Epithelial cell of esophagus (primary cell): ENCODE measurements around the gene PSMB7.

Experiments
- DNase-seq: peaks from one replicate; pipeline ENCODE4 v3.0.0; 2010; ENCODE audit warnings: low read depth
- H3K4me3 ChIP-seq: 2 replicates; pipeline ENCODE4 v1.5.1; 2011; ENCODE audit warnings: mild to moderate bottlenecking, low read length, control low read depth
- TF ChIP-seq, protein P1 (sequence below): IDR thresholded peaks from 2 replicates; pipeline ENCODE4 v1.5.1; 2011; ENCODE audit warnings: low read depth, mild to moderate bottlenecking, low read length, control low read depth, inconsistent platforms; ENCODE audit not compliant: insufficient read depth; ENCODE audit errors: missing control alignments

The PSMB7 gene

DNA sequence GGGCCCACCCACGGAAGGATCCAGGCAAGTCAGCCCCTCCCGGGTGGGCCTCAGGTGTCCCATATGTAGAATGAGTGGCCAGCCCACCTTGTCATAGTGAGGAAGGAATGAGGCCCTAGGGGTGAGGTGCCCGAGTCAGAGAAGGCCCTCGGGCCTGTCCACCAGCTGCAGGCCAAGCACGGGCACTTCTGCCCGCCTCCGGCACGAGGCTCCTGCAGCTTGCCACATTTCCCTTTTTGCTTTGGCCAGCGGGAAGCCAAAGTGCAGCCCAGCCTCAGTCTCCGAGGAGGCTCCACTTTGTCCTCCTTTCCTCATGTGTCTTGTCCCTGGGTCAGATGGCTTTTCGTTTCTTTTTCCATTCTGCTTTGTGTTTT lies 72.9 kb downstream of the PSMB7 start:
- TF ChIP-seq, protein P1, sequence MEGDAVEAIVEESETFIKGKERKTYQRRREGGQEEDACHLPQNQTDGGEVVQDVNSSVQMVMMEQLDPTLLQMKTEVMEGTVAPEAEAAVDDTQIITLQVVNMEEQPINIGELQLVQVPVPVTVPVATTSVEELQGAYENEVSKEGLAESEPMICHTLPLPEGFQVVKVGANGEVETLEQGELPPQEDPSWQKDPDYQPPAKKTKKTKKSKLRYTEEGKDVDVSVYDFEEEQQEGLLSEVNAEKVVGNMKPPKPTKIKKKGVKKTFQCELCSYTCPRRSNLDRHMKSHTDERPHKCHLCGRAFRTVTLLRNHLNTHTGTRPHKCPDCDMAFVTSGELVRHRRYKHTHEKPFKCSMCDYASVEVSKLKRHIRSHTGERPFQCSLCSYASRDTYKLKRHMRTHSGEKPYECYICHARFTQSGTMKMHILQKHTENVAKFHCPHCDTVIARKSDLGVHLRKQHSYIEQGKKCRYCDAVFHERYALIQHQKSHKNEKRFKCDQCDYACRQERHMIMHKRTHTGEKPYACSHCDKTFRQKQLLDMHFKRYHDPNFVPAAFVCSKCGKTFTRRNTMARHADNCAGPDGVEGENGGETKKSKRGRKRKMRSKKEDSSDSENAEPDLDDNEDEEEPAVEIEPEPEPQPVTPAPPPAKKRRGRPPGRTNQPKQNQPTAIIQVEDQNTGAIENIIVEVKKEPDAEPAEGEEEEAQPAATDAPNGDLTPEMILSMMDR, result no peak
- H3K4me3 ChIP-seq, result no peak overlapping the region
- no peak for DNase-seq

DNA sequence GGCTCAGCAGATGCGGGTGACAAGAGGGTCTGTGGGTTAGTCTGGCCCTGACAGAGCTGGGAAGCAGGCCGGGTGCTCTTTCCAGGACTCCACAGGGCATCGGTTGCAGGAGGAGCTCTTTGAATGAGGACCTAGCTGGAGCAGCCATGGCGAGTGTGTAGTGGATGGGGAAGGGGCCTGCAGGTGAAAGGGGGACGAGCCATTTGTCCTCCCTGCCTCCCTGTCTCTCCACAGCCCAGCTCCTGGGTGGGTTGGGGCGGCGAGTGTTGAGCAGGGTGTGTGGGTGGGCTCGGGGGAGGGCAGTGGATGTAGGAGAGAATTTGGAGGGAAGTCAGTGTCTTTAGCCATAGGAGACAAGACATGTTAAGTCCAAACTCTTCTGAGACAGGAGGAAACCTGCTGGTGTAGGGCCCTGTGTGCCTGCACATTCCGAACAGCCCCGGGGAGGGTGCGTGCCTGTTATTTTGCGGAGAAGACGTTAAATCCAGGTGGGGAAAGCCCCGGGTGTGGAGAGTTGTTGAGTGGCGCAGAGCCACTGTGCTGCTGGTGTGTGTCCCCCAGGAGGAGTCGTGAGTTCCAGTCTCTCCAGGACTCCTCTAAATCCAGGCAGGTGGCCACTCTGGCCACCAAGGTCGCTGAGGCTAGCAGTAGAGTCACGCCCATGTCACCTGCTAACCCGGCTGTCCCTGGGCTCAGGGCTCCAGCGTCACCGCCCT lies 73.6 kb downstream of the PSMB7 start:
- no peak for DNase-seq
- no peak overlapping the region for H3K4me3 ChIP-seq
- TF ChIP-seq, protein P1, result no peak

DNA sequence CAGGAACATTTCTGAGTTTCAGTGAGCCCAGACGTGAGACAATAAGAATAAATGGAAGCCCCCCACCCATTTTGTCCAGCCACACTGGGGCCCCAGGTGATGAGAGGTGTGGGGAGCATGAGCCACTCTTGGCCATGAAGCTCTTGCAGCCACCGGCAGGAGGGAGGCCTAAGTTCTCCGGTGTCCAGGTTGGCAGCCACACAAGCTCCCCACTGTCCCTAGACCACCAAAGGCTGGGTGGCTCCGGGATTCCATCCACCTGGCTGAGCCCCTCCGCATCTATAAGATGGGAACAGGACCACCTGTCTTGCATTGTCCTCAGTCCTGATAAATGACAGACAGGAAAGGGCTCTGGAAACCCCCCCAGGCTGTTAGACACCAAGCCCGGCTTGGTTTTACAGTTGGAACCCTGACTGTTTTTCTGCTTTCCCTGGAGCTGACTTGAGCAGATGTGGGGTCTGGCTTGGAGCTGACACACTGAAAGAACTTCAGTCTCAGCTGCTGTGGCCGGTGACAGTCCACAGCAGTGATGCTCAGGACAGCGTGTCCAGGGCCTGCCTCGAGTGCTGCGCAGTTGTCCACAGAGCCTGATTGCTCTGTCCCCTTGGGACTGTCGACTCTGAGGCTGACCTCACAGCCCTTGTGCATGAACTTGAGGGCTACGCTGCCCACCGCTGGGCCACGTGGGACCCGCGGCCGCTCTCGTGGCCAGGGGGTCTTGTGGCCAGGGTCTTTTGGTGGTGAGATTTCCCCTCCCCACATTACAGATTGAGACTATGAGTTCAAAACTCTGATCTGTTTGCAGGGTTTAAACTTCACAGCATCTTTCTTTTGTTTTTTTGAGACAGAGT lies 74.8 kb downstream of the PSMB7 start:
- H3K4me3 ChIP-seq, result no peak overlapping the region
- no peak for DNase-seq
- TF ChIP-seq, protein P1, result no peak

DNA sequence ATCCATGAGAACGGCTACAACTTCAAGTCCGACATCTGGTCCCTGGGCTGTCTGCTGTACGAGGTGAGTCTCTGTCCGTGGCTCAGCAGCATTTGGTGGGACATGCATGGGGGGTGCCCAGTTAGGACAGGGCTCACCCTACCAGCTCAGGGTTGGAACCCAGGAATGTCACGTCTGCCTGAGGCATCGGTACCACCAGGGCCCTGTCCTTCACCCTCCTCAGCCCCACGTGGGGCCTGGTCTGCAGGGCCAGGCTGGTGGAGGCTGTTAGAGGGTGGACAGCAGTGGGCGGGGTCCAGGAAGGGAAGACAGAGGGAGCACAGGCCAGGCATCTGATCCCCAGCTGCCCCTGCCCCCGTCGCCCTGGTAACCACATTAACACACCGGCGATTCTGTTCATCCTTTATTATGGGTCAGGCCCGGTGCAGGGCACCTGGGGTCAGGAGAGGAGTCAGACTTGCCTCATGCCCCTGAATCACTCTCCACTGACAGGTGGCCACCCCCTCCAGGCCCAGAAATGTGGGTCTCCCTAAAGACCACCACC lies 75.6 kb downstream of the PSMB7 start:
- no peak for DNase-seq
- TF ChIP-seq, protein P1, result no peak
- H3K4me3 ChIP-seq, result no peak overlapping the region

DNA sequence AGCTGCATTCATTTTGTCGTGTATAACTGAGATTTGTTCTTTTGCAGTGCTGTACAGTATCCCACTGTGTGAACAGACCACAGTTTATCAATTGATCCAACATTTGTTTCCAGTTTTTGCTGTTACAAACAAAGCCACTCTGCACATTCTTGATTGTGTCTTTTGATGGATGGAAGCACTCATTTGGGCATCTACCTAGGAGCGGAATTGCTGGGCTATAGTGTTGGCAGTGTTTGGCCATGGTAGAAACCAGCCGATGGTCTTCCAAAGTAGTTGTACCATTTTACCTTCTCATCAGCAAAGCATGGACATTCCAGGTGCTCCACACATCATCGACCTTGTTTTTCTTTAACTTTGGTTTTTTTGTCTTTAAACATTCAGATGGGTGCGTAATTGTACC lies 77.7 kb downstream of the PSMB7 start:
- TF ChIP-seq, protein P1, result no peak
- H3K4me3 ChIP-seq, result no peak overlapping the region
- no peak for DNase-seq

DNA sequence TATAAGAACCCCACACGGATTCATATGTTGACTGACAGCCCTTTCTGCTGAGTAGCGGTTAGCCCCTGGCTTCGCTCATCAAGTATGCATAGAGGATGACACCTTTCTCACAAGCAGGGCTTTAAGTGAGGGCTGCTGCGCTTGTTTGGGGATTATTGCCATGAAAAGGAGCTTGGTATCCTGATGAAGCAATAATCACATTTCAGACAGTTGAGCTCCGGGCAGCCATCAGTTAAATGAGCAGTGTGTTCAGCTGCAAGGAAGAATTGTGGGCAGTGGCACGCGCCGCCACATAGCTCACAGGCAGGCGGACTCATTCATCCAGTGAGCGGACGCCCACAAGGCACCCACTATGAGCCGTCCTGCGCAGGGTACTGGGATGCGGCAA lies 79.9 kb downstream of the PSMB7 start:
- TF ChIP-seq, protein P1, result no peak
- no peak for DNase-seq

More for the DNA sequence above, 79.9 kb downstream of the PSMB7 start:
- no peak overlapping the region for H3K4me3 ChIP-seq
